ENCODE measurements around the gene S100A14.

S100A14 gene

DNA sequence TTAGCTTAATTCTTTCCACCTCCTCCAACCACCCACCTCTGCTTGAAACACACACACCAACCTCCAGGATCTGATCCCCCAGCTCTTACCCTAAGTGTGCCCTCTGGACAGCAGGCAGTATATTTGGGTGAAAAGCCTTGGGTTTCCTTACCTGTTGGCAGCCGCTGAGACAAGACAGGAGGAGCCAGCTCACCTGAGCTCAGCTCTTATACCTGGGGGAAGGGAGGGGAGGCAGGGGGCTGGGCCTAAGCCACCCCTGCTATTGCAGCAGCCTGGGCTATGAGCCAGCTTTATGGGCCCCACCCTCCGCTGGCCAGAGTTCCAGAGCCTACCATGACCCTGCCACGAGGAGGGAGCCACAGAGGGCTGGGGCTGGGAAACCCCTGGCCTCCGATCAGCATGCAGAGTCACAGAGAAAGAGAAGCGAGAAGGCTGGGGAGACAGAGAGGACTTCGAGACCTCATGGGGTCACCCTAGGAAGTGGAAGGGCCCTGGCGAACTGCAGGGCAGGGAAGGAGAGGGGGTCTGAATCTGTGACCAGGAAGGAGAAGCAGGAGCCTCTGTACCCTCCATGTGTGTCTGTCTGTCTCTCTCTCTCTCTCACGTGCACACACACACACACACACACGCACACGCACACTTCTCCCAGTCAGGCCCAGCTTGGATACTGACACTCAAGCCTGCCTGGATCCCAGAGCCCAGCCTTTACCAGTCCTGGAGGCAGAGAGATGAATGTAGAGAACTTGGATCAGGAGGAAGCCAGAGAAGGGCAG, at the start of gene S100A14:
TSS of gene S100A14 (minus strand) at position 182 of the 773 bp plus-strand sequence. CDS start 467 bp downstream, outside the sequence.
- no peak within 1 kb of the TSS for H3K4me3 ChIP-seq (ENCODE audit: low read depth, low read length)
- no peak for DNase-seq (ENCODE audit: low read depth)

DNA sequence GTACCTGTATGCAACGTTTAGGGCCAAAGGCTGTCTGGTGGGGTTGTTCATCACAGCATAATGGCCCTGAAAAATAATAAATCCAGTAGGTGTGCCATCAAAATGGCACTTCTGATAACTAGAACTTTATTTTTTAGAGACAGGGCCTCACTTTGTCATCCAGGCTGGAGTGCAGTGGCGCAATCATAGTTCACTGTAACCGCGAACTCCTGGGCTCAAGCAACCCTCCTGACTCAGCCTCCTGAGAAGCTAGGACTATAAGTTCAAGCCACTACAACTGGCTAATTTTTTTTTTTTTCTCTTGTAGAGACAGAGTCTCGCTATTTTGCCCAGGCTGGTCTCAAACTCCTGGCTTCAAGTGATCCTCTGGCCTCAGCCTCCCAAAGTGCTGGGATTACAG, 47.1 kb upstream of the S100A14 start:
- no peak for DNase-seq (ENCODE audit: low read depth)
- no peak overlapping the region for H3K4me3 ChIP-seq (ENCODE audit: low read depth, low read length)

DNA sequence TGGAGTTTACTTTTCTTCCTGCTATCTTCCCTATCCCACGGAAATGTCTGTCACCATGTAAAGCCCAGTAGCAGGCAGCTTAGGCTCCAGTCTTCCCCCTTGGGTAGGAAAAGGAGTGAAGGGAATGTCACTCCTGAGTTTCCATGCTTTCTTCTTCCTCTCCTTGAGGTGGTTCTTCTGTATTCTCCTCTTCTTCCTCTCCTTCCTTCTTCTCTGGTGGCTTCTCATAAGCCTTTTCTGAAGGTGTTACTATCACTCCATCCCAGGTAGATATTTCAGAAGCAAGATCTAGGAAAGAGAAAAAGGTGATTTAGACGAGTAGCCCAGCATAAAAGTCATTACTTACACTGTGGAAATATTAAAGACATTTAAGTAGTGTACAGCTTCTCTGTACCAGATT, 46.1 kb upstream of the S100A14 start:
- DNase-seq (ENCODE audit: low read depth) = no peak
- no peak overlapping the region for H3K4me3 ChIP-seq (ENCODE audit: low read depth, low read length)

DNA sequence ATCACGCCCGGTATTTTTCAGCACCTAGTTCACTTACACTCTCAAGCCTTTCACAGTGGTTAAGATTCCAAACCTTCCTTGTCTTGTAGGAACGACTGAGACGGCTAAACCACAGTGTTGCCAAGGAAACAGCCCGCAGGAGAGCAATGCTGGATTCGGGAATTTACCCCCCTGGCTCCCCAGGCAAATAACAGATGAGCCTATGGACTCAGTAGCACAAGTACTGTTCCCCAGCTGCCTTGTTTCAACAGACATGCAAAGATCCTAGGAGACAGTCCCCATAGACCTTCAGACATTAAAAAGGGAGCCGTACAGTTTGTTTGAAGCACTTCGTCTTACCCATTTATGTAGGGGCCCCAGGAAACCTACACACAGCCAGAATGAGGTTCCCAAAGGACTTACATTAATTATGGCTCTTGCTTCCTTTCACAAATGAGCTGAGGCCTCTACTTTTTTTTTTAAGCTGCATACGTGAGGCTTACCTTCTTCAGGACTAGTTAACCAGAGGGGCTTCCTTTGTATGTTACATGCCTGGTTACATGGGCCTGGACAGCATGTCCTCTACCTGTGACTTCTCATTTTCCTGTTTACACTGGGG, 45.1 kb upstream of the S100A14 start:
- DNase-seq (ENCODE audit: low read depth) = no peak
- no peak overlapping the region for H3K4me3 ChIP-seq (ENCODE audit: low read depth, low read length)

DNA sequence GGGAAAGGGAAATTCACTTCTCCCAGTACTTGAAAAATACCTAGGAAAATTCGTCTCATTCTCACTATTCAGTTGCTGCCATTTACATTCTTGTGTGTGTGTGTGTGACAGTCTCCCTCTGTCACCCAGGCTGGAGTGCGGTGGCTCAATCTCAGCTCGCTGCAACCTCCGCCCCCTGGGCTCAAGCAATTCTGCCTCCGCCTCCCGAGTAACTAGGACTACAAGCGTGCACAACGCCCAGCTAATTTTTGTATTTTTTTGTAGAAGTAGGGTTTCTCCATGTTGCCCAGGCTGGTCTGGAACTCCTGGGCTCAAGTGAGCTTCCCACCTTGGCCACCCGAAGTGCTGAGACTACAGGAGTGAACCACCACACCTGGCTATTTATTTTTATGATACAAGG, 43.5 kb upstream of the S100A14 start:
- no peak for DNase-seq (ENCODE audit: low read depth)
- H3K4me3 ChIP-seq (ENCODE audit: low read depth, low read length) = peak overlapping the region; percentile 76

DNA sequence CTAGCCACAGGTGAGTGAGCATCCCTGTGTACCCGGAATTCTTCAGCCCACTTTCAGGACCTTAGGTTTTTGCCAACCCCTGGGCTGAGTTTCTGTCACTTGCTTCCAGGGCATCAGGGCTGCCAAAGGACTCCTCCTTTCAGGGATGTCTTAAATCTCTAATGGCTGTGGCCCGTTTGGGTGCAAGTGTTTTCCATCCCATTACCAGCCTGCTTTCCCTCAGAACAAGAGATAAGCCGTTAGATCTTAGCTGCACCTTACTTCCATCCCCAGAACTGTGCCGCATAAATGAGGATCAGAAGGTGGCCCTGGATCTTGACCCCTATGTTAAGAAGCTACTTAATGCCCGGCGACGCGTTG, 43.0 kb upstream of the S100A14 start:
- H3K4me3 ChIP-seq (ENCODE audit: low read depth, low read length) = peak overlapping the region; percentile 76
- no peak for DNase-seq (ENCODE audit: low read depth)

DNA sequence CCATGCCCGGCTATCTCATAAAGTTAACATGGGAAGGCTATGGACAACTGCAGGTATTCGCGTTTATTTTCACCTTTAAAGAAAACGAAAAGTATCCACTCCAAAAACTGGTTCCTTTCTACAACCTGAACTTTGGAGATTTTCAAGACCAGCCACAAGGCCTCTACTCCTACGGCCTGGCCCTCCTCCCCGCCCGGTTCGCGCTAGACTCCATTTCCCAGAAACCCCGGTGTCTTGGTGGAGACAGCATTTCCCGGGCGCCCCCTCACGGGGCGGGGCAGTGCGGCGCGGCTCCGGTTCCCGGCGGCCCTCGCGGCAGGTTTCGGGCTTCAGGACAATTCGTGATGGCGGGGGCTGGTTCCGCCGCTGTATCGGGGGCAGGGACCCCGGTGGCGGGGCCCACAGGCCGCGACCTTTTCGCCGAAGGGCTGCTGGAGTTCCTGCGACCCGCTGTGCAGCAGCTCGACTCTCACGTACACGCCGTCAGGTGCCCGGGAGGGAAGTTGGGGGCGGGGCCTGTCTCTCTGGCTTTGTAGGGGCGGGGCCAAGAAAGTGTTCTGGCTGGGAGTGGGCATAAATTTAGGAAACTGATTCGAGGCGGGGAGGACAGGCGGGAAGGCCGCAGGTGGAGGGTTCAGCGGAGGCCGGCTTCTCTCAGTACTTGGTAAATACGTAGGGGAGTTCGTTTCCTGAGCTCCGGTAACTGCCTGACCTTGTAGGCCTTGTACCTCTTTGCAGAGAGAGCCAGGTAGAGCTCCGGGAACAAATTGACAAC, 42.5 kb upstream of the S100A14 start, which contains the start of gene SNAPIN:
TSS of gene SNAPIN (plus strand) at position 304 of the 775 bp plus-strand sequence. CDS start at position 345, 41 bp downstream.
- H3K4me3 ChIP-seq (ENCODE audit: low read depth, low read length) = peak within 1 kb of the TSS; percentile 76
- DNase-seq (ENCODE audit: low read depth) = peak; percentile 51

DNA sequence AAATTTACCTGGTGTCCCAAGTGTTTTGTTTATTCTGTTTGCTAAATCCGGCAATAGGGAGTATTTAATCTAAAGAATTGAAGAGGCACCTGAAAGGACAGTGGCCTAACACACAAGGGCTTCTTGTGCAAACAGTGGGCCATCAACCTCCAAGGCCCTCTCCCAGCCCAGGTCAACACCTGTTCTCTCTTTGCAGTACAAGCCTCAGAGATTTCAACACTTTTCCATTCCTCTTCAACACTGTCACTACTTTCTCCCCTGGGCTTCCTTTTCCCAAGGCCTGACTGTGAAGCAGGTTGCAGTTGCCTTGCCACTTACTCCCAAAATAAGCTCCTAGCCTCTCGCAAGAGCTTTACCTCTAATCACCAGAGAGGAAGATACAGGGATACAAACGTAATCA, 39.2 kb upstream of the S100A14 start:
- DNase-seq (ENCODE audit: low read depth) = no peak
- H3K4me3 ChIP-seq (ENCODE audit: low read depth, low read length) = no peak overlapping the region

DNA sequence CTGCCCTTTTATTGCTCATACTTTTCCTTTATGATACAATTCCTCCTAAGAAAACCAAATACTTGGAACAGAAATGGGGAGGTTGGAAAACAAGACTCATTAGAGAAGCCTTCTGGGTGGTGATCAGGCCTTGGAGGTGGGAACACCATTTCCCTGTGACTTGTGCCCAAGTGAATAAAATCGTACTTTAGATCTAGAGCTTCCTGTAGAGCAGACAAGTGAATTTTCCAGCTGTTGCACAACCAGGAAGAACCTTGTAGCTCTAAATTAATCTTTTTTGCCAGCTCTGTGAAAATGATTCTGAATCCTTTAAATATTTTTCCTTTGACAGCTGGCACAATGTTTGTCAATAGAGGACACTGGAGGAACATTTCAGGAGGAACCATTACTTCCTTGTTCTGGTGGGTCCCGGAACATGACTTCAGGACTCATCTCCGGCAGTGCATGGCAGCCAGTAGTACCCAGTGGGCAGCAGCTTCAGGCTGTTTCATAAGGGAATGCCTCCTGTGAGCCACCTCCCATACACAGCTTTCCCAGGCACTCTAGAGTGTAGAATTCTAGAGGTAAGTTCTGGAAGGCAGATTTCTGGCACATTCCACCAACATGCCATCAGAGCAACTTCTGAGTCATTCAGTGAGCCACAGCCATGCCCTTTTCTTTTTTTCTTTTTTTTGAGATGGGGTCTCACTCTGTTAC, 36.8 kb upstream of the S100A14 start:
- no peak for DNase-seq (ENCODE audit: low read depth)
- no peak overlapping the region for H3K4me3 ChIP-seq (ENCODE audit: low read depth, low read length)

DNA sequence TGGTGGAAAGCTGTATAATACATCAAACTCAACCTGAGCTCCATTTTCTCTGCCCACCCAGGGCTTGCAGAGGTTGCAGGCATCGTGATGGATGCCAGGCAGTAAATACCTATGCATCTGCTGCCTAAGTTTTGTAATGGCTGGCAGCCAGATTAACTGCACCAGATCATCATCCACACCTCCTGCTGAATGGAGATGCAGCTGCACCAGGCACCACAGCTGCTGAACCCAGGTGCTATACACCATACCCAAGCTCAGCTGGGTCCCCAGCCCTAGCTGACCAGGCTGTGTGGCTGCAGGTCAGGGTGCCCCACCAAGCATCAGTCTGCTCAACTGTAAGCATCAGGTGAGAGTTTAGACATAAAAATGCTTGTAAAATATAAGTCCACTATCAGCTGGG, 35.6 kb upstream of the S100A14 start:
- H3K4me3 ChIP-seq (ENCODE audit: low read depth, low read length) = no peak overlapping the region
- no peak for DNase-seq (ENCODE audit: low read depth)

DNA sequence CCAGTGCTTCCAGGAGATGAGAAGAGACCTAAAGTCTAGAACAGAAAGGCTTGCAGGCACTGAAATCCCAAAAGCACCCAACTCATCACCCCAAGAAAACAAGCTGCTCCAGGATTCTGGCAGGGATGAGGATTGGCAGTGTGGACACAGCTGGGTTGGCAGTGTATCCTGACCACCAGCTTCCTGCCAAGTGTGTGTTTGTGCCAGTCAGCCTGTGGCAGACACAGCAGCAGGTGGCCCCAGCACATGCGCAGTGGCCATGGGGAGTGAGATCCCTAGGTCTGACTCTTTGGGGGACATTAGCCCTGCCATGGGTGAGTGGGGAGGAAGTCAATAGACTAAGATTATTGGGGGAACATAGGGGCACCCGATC, 33.7 kb upstream of the S100A14 start:
- DNase-seq (ENCODE audit: low read depth) = no peak

DNA sequence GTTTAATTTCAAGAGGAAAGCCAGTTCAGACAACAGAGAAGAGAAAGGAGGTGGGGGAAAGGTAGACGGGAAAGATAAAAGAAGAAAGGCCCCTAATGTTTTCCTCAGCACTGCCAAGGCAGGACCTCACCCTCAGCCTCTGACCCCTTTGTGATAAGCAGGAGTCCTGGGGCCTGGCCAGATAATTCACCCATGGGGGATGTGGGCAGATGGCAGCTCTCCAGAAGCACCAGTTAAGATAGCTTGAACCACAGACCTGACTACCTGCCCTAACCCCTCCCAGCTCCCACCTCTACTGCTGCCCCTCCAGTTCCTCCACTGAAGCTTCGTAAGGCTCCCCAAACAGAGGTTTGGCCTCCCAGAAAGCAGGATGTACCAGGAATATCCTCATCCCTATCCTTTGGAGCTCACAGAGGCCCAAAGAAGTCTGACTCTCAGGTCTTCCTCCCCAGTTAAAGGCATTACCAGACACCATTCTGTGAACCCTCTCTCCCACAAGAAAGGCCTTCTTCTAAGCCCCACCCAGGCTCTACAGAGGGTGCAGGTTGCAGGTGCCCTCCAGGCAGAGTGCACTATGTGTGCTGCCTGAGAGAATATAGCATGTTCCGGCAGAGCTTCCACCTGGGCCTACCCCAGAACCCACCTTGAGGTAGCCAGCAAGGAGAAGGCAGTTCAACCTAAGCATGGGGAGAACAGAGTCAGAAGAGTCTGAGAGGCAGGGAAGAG, 33.2 kb upstream of the S100A14 start:
- no peak for DNase-seq (ENCODE audit: low read depth)
- no peak overlapping the region for H3K4me3 ChIP-seq (ENCODE audit: low read depth, low read length)

More for the DNA sequence above, 33.7 kb upstream of the S100A14 start:
- no peak overlapping the region for H3K4me3 ChIP-seq (ENCODE audit: low read depth, low read length)

DNA sequence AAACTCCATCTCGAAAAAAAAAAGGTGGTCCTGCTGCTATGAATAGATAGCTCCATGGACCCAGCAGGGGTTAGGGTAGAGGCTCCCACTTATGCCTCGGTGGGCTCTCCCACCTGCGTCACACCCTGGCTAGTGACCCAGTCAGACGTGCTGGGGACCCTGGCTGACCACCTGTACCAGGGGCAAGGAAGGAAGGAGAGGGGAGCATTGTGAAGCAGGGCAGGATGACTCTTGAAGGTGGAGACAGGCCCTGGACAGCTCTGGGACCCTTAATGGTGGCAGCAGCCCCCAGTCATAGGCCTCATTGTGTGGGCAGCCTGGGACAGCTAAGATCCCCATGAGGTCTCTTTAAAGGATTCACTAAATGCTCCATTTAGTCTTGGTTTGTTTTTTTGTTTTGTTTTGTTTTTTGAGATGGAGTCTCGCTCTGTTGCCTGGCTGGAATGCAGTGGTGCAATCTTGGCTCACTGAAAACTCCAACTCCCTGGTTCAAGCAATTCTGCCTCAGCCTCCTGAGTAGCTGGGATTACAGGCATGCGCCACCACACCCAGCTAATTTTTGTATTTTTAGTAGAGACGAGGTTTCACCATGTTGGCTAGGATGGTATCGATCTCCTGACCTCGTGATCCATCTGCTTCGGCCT, 32.0 kb upstream of the S100A14 start:
- no peak overlapping the region for H3K4me3 ChIP-seq (ENCODE audit: low read depth, low read length)
- no peak for DNase-seq (ENCODE audit: low read depth)

DNA sequence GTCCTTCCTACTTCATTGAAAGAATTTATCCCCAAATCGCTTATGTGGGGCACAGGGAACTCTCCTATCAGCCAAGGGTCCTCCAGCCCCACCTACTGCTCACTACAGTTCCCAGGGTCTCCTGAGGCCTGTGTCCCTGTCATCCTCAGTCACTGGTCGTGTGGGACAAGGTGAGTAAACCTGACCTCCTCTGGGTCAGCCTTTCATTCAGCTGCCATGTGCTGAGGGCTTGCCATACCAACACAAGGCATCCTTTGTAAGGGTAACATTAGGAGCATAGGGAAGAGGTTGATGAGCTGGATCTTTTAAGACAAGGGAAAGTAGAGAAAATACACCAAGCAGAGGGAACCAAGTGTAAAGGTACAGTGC, 31.2 kb upstream of the S100A14 start:
- H3K4me3 ChIP-seq (ENCODE audit: low read depth, low read length) = no peak overlapping the region
- no peak for DNase-seq (ENCODE audit: low read depth)

DNA sequence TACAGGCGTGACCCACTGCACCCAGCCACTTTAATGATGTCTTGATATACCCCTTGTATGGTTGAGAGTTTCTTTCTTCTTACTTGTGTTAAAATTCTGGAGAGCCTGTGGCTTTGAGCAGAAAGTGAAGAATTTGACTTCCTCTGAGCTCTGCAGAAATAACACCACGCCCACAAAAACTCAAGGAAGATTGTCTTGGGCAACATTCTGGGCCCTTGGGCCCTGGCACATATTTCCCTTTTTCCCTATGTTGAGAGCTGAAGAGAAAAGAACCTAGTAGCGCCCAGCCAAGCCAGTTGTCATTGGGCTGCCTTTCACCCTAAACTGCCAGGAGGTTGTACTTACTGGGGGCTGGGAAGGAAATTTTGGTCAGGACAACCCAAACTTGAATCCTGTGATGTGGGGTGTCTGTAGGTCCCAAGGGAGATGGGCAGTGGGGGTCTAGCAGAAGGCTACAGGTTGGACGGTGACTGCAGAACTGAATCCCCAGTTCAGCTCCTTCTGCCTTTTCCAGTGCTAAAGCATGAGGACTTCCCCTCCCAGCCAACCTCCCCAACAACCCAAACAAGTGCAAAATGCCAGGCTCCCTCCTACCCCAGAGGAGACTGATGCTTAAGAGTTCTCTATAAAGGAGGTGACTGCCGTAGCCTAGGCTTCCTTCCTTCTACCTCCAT, 30.7 kb upstream of the S100A14 start:
- no peak overlapping the region for H3K4me3 ChIP-seq (ENCODE audit: low read depth, low read length)
- DNase-seq (ENCODE audit: low read depth) = no peak

DNA sequence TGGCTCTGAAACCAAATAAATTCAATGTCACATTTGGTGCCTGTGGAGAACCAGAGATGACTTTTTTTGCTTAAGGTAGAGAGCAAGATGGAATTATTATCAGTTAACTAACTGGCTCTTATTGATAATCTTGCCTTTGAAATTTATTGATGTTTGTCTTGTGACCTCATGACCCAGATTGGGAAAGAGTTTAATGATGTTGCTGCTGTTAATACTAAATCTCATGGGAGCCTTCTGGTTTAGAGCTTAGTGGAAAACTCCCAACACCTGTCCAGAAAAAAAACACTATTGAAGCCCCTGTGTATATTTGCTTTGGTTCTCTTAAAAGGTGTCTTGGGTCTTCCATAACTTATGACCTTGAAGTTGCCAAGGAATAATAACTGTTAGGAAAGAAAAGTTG, 27.7 kb upstream of the S100A14 start:
- H3K4me3 ChIP-seq (ENCODE audit: low read depth, low read length) = no peak overlapping the region
- DNase-seq (ENCODE audit: low read depth) = no peak

DNA sequence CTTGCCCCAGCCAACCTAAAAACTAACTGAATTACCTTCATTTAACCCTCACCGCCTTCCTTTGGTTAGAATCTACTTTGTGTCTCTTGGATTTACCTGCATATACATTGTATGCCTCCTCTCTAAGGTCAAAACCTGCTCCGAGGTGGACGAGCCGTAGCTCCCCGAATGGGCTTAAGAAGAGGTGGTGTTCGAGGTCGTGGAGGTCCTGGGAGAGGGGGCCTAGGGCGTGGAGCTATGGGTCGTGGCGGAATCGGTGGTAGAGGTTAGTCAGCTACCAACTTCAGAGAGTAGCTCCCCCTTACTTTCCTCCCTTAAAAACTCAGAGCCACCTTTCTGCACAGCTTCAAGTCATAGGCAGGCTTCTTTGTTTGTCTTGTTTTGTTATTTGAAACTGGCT, 27.0 kb upstream of the S100A14 start:
- no peak for DNase-seq (ENCODE audit: low read depth)

DNA sequence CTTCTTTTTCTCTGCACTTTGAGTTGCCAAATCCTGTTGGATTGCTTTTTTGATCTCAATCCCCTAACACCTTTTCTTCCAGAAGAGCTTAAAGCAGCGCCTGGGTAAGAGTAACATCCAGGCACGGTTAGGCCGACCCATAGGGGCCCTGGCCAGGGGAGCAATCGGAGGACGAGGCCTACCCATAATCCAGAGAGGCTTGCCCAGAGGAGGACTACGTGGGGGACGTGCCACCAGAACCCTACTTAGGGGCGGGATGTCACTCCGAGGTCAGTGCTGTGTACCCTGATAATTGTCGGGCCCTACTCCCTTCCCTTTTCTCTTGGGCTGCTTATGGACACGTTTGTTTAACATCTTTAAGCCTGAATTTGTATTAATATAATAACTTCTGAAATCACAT, 26.0 kb upstream of the S100A14 start:
- no peak overlapping the region for H3K4me3 ChIP-seq (ENCODE audit: low read depth, low read length)
- no peak for DNase-seq (ENCODE audit: low read depth)

More for the DNA sequence above, 27.0 kb upstream of the S100A14 start:
- no peak overlapping the region for H3K4me3 ChIP-seq (ENCODE audit: low read depth, low read length)
